Esophagus squamous epithelium (tissue), 4 donors: Measurements from ENCODE around the gene JDP2.

Source experiments
- POLR2A ChIP-seq, 4 donors: fragments of 450-650 bp; IDR thresholded peaks; one replicate each; pipeline ENCODE4 v1.6.1; 2017; ENCODE audit warnings: antibody characterized with exemption in 4 of 4, mild to moderate bottlenecking in 4 of 4, moderate library complexity in 3 of 4
- TF ChIP-seq, protein P1 (sequence below), 6 experiments: fragments of 450-650 bp in 4 of 6; fragments of 200-600 bp in 2 of 6; sonication (generic) in 2 of 6; IDR thresholded peaks; one replicate each; pipeline ENCODE4 v1.5.1; 2016 to 2019; ENCODE audit warnings: antibody characterized with exemption in 6 of 6, mild to moderate bottlenecking in 4 of 6, moderate library complexity in 4 of 6

DNA sequence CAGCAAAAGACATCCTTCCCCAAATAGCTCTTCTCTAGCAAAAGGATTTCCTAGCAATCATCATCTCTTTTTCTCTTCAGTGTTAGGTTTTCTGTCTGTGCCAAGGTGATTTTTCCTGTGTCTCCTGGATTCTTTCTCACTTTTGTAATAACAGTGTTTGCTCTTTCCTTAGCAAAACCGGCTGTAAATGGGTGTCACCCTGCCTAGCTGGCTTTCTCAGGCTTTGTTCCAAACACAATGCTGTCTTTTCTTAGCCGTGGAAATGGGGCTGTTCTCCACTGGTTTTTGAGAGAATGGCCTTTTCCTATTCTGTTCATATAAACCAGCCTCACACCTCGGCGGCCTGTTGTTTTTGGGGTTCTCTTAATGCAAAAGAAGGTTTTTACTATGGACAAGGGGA, 21.9 kb downstream of the JDP2 start:
- no peak for TF ChIP-seq POLR2A (IDR thresholded peaks at IDR 0.05)
- TF ChIP-seq, protein P1, sequence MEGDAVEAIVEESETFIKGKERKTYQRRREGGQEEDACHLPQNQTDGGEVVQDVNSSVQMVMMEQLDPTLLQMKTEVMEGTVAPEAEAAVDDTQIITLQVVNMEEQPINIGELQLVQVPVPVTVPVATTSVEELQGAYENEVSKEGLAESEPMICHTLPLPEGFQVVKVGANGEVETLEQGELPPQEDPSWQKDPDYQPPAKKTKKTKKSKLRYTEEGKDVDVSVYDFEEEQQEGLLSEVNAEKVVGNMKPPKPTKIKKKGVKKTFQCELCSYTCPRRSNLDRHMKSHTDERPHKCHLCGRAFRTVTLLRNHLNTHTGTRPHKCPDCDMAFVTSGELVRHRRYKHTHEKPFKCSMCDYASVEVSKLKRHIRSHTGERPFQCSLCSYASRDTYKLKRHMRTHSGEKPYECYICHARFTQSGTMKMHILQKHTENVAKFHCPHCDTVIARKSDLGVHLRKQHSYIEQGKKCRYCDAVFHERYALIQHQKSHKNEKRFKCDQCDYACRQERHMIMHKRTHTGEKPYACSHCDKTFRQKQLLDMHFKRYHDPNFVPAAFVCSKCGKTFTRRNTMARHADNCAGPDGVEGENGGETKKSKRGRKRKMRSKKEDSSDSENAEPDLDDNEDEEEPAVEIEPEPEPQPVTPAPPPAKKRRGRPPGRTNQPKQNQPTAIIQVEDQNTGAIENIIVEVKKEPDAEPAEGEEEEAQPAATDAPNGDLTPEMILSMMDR (IDR thresholded peaks at IDR 0.05), result no peak
